SK-N-SH (cell line): Measurements from ENCODE around the gene GAP43. TPM values are rescaled to one million over a fixed set of nuclear protein-coding genes. Genes with fewer than 3 reads are reported as not detected.

Experiments used
- CTCF ChIA-PET: fragments of 300-600, 350-600 bp; formaldehyde crosslinking; extraction: SDS; loops from one replicate; lab custom pipeline; 2021; lab: Yijun Ruan, JAX
- POLR2A ChIA-PET: fragments of 350-600 bp; sonication (Branson Sonifier 250); formaldehyde crosslinking; extraction: SDS; loops from one replicate; lab custom pipeline; 2020; ENCODE audit warnings: antibody characterized with exemption, inconsistent platforms; lab: Yijun Ruan, JAX
- DNase-seq: peaks from one replicate; pipeline ENCODE4 v3.0.0; 2012
- H2AFZ ChIP-seq: fragments of 200-600 bp; sonication (generic); 2 replicates; pipeline ENCODE4 v1.8.1; 2016; ENCODE audit warnings: antibody characterized with exemption, mild to moderate bottlenecking, low read depth
- H3F3A ChIP-seq: fragments of 200-600 bp; sonication (generic); replicated peaks from 2 replicates; pipeline ENCODE3; 2016; ENCODE audit warnings: antibody characterized with exemption, mild to moderate bottlenecking; ENCODE audit not compliant: insufficient read depth
- H3K27ac ChIP-seq, 2 experiments: fragments of 200-500 bp in 1 of 2; fragments of 200-600 bp in 1 of 2; sonication (Bioruptor generic) in 1 of 2; sonication (generic), shearing (Covaris generic) in 1 of 2; 2 replicates each; pipeline versions ENCODE4 v1.5.1 to v1.6.1; 2014 to 2016; ENCODE audit warnings: low read depth in 2 of 2, inconsistent platforms in 1 of 2, low read length in 1 of 2, mild to moderate bottlenecking in 1 of 2, mixed read lengths in 1 of 2
- H3K27me3 ChIP-seq: fragments of 200-600 bp; sonication (generic), shearing (Covaris generic); 2 replicates; pipeline ENCODE4 v1.6.1; 2016; ENCODE audit warnings: mixed run types; ENCODE audit not compliant: insufficient read depth
- H3K36me3 ChIP-seq, 2 experiments: fragments of 200-500 bp in 1 of 2; fragments of 200-600 bp in 1 of 2; sonication (Bioruptor generic) in 1 of 2; sonication (generic) in 1 of 2; replicated peaks in 1 of 2; 2 replicates each; pipeline versions ENCODE3 to v1.5.1; 2014 to 2016; ENCODE audit warnings: low read length in 1 of 2, mild to moderate bottlenecking in 1 of 2; ENCODE audit not compliant: insufficient read depth in 2 of 2, control insufficient read depth in 1 of 2
- H3K4me1 ChIP-seq, 2 experiments: fragments of 200-500 bp in 1 of 2; fragments of 200-600 bp in 1 of 2; sonication (Bioruptor generic) in 1 of 2; sonication (generic), shearing (Covaris generic) in 1 of 2; 2 replicates each; pipeline versions ENCODE4 v1.5.1 to v1.6.1; 2014 to 2016; ENCODE audit warnings: low read depth in 1 of 2, low read length in 1 of 2, mixed run types in 1 of 2; ENCODE audit not compliant: insufficient read depth in 2 of 2, control insufficient read depth in 1 of 2
- H3K4me2 ChIP-seq: fragments of 200-600 bp; sonication (generic), shearing (Covaris generic); 2 replicates; pipeline ENCODE4 v1.6.1; 2017; ENCODE audit warnings: mixed run types
- H3K4me3 ChIP-seq, 2 experiments: fragments of 200-500 bp in 1 of 2; fragments of 200-600 bp in 1 of 2; sonication (Bioruptor generic) in 1 of 2; sonication (generic), shearing (Covaris generic) in 1 of 2; 2 replicates each; pipeline versions ENCODE4 v1.5.1 to v1.8.1; 2014 to 2016; ENCODE audit warnings: low read depth in 2 of 2, inconsistent platforms in 1 of 2, low read length in 1 of 2, mild to moderate bottlenecking in 1 of 2, mixed read lengths in 1 of 2, moderate library complexity in 1 of 2
- H3K79me2 ChIP-seq: fragments of 200-600 bp; sonication (generic); 2 replicates; pipeline ENCODE4 v1.8.1; 2017; ENCODE audit warnings: mild to moderate bottlenecking; ENCODE audit not compliant: insufficient read depth
- H3K9ac ChIP-seq: fragments of 200-600 bp; sonication (generic); 2 replicates; pipeline ENCODE4 v1.6.1; 2017; ENCODE audit warnings: mixed run types
- H3K9me2 ChIP-seq: fragments of 200-600 bp; sonication (generic); 2 replicates; pipeline ENCODE4 v1.6.1; 2017; ENCODE audit warnings: mixed run types
- H3K9me3 ChIP-seq: fragments of 200-600 bp; sonication (generic); 2 replicates; pipeline ENCODE4 v1.6.1; 2017; ENCODE audit warnings: mixed run types, mild to moderate bottlenecking, moderate library complexity
- H4K20me1 ChIP-seq: fragments of 200-600 bp; sonication (generic); 2 replicates; pipeline ENCODE4 v1.6.1; 2017; ENCODE audit warnings: mild to moderate bottlenecking, mixed run types; ENCODE audit not compliant: insufficient read depth
- ELF1 ChIP-seq: IDR thresholded peaks from 2 replicates; pipeline ENCODE4 v1.4.0; 2012
- EP300 ChIP-seq, 2 experiments: IDR thresholded peaks; 2 replicates each; pipeline versions ENCODE4 v1.4.0 to v1.6.1; 2012; ENCODE audit warnings: borderline replicate concordance in 1 of 2, low read depth in 1 of 2, low read length in 1 of 2
- EZH2phosphoT487 ChIP-seq: fragments of 200-600 bp; sonication (generic); IDR thresholded peaks from 2 replicates; pipeline ENCODE4 v1.6.1; 2017; ENCODE audit warnings: low read depth, mixed run types, mild to moderate bottlenecking, antibody characterized with exemption, moderate library complexity, borderline replicate concordance
- FOXJ3 ChIP-seq: sonication (generic); formaldehyde crosslinking; IDR thresholded peaks from 2 replicates; pipeline ENCODE4 v1.5.1; 2020; ENCODE audit warnings: mild to moderate bottlenecking, missing genetic modification reagents
- JUND ChIP-seq: IDR thresholded peaks from 2 replicates; pipeline ENCODE4 v1.4.0; 2012
- MEF2A ChIP-seq: IDR thresholded peaks from 2 replicates; pipeline ENCODE4 v1.4.0; 2012; ENCODE audit warnings: low read depth, borderline replicate concordance
- MXI1 ChIP-seq: IDR thresholded peaks from 2 replicates; pipeline ENCODE4 v1.6.1; 2012; ENCODE audit warnings: mild to moderate bottlenecking, low read depth, low read length, improper control_type of control experiment
- NFIC ChIP-seq: IDR thresholded peaks from 2 replicates; pipeline ENCODE4 v1.4.0; 2012; ENCODE audit warnings: borderline replicate concordance
- NRF1 ChIP-seq: IDR thresholded peaks from 2 replicates; pipeline ENCODE4 v1.6.1; 2012; ENCODE audit warnings: low read depth, mild to moderate bottlenecking, low read length
- PBX3 ChIP-seq: IDR thresholded peaks from 2 replicates; pipeline ENCODE4; 2012
- POLR2AphosphoS5 ChIP-seq: IDR thresholded peaks from 2 replicates; pipeline ENCODE4 v1.6.1; 2012; ENCODE audit warnings: low read depth, low read length
- RAD21 ChIP-seq: IDR thresholded peaks from 2 replicates; pipeline ENCODE4 v1.6.1; 2012; ENCODE audit warnings: mild to moderate bottlenecking, low read length
- REST ChIP-seq: IDR thresholded peaks from 2 replicates; pipeline ENCODE4 v1.6.1; 2012; ENCODE audit warnings: mild to moderate bottlenecking, low read depth, low read length, moderate library complexity
- RFX5 ChIP-seq: IDR thresholded peaks from 2 replicates; pipeline ENCODE4 v1.6.1; 2012; ENCODE audit warnings: mild to moderate bottlenecking, improper control_type of control experiment, low read length
- TAF1 ChIP-seq: IDR thresholded peaks from 2 replicates; pipeline ENCODE4 v1.6.1; 2012; ENCODE audit warnings: low read depth, mild to moderate bottlenecking, low read length, moderate library complexity, borderline replicate concordance
- TCF12 ChIP-seq: IDR thresholded peaks from 2 replicates; pipeline ENCODE4 v1.4.0; 2012
- TEAD4 ChIP-seq: IDR thresholded peaks from 2 replicates; pipeline ENCODE4 v1.4.0; 2012; ENCODE audit warnings: mild to moderate bottlenecking, borderline replicate concordance; ENCODE audit not compliant: insufficient read depth
- USF1 ChIP-seq: IDR thresholded peaks from 2 replicates; pipeline ENCODE4 v1.4.0; 2012; ENCODE audit warnings: low read depth, borderline replicate concordance
- USF2 ChIP-seq: fragments of 150-350 bp; IDR thresholded peaks from 2 replicates; pipeline ENCODE4 v1.6.1; 2017; ENCODE audit warnings: antibody characterized with exemption, low read length, low read depth, borderline replicate concordance
- WGBS: methylation state at CpG from one replicate; pipeline ENCODE4 v1.1.6; 2017; ENCODE audit warnings: low lambda C conversion rate; 5-methylcytosine and 5-hydroxymethylcytosine counted together
- polyA plus RNA-seq, 3 experiments: library from polyadenylated mRNA; depleted of rRNA; stranded (reverse); fragments of >200 nt; gene quantifications; 2 replicates each; pipeline ENCODE4 v1.2.3, GENCODE V29; 2012

GAP43 gene
- polyA plus RNA-seq, 1 of the 3 experiments (the other 2 are of a cell fraction) = 14.0 TPM

GRCh38 chr3:115658032-115658336 is 34.7 kb downstream of the GAP43 start:
- H2AFZ ChIP-seq = peak overlapping the region; percentile 98
- H4K20me1 ChIP-seq = no peaks in the 10 kb centered on the region
- ChIA-PET CTCF (interaction anchor here (1.2 to 2.0 kb wide), 3 partner anchors 35 to 440 kb away, joined by 6 to 7 read pairs (median 7); no protein-coding TSS in a partner anchor), POLR2A (interaction anchor here (0.5 kb wide), 1 partner anchor 1246 kb away, joined by 3 read pairs; no protein-coding TSS in a partner anchor)
- no peak for TF ChIP-seq EZH2phosphoT487
- TF ChIP-seq ELF1 = no peak
- no peak for TF ChIP-seq POLR2AphosphoS5
- no peak for TF ChIP-seq FOXJ3 (CRISPR knock-in tag)
- TF ChIP-seq TEAD4 = no peak
- no peak for TF ChIP-seq PBX3
- TF ChIP-seq MXI1 = no peak
- TF ChIP-seq USF2 = no peak
- TF ChIP-seq TCF12 = no peak
- TF ChIP-seq NRF1 = no peak
- TF ChIP-seq NFIC = no peak
- TF ChIP-seq EP300 (IDR thresholded peaks at IDR 0.05; ENCODE audit: borderline replicate concordance in 1 of 2, low read depth in 1 of 2, low read length in 1 of 2) = no peak
- no peak for TF ChIP-seq TAF1
- no peak for TF ChIP-seq REST
- no peak for TF ChIP-seq RAD21
- no peak for TF ChIP-seq RFX5
- TF ChIP-seq USF1 = no peak
- no peak for TF ChIP-seq MEF2A
- no peak for TF ChIP-seq JUND
- H3K9ac ChIP-seq = peak overlapping the region; percentile 80
- H3K9me3 ChIP-seq = no peaks in the 10 kb centered on the region
- peaks cover 17 to 20% of the 10 kb centered on the region in 2 experiments; a peak in 3 of 4 replicates for H3K4me1 ChIP-seq
- H3K4me2 ChIP-seq = peak overlapping the region; percentile 87
- H3K4me3 ChIP-seq = peak overlapping the region; percentile 42 to 70
- no peak for DNase-seq
- H3K79me2 ChIP-seq = no peaks in the 10 kb centered on the region
- H3K9me2 ChIP-seq = no peaks in the 10 kb centered on the region
- WGBS = 66% methylated on average over 3 of the region's 3 CpGs
- peak overlapping the region; percentile 40 to 72 for H3K27ac ChIP-seq
- H3F3A ChIP-seq = peaks cover 10% of the 10 kb centered on the region
- H3K36me3 ChIP-seq = no peaks in the 10 kb centered on the region
- no peaks in the 10 kb centered on the region for H3K27me3 ChIP-seq
